HG03460 (cell line): Measurements from ENCODE around the gene TAL1.

Experiments used
- ATAC-seq: cut with Tn5 transposase; IDR thresholded peaks from one replicate; pipeline ENCODE4 v1.9.1; 2021; ENCODE audit not compliant: unreplicated experiment

The TAL1 gene

DNA sequence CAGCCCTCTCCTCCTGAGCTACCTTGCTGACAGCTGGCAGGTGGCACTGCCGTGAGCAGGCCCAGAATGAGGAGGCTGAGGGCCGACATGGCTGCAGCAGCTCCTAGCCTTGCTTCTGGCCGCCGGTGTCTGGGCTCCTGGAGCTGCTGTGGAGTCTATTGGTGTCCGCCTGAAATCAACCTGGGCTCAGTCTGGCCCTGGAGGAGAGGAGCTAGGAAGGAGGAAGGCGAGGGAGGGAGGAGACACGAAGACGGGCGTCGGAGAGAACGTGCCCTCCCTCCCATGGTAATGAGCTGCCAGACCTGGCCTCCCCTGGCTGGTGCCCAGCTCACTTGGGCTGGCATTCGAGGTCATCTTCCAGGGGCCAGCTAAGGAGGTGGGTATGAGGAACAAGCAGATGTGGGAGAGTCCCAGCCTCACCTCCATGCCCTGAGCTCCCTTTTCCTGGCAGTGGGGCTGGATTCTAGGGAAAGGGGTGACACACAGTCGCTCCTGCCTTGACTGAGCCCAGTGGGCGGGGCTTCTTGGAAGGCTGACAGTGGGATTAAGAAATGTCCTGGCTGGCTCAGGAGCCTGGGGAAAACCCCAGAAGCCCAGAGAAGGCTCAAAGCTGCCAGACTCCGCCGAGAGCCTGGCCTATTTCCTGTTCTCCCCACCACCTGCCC, 42.0 kb downstream of the TAL1 start, which contains the start of gene PDZK1IP1:
Gene PDZK1IP1 (minus strand): TSS at position 193 of the 665 bp plus-strand sequence. CDS start 104 bp downstream, at position 89.
- no peak for ATAC-seq

DNA sequence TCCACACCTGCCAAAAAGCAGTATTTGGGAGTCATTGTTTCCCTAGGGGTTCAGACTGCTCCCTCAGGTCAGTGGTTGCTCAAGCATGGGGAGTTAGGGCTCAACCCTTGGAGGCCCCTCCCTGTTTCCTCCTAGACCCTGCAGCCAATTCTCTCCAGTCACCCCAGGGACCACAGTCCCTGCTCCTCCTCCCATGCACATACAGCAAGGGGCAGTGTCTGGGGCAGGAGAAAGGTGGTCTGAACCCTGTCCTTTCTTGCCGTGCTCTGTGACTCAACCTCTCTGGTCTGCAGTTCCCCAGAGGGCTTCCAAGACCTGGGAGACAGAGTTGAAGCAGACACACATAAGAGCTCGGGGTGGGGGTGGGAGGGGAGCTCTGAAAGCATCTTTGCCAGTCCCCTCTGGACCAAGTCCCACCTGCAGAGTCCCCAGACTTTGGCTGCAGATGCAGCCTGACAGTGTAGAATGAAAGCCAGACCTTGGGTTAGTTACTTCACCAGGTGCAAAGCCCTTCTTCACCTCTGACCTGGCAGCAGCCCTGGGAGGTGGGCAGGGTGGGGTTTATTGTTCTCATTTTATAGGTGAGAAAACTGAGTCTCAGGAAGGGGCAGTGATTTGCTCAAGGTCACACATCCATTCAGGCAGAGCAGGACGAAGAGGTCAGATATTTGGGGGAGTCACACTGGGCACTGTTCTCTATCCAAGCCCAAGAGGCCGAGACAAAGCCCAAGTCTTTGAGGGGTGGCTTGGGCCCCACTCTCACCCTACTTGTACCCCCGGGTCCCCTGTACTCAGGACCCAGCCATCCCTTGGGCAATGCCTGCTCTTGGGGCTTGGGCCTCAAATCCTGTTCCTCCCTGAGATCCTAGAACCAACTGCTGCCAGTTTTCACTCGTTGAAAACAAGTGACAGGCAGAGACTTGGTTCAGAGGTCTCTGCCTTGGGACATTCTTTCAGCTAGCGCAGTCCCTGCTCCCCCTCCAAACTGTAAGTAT, 42.9 kb downstream of the TAL1 start:
- no peak for ATAC-seq

DNA sequence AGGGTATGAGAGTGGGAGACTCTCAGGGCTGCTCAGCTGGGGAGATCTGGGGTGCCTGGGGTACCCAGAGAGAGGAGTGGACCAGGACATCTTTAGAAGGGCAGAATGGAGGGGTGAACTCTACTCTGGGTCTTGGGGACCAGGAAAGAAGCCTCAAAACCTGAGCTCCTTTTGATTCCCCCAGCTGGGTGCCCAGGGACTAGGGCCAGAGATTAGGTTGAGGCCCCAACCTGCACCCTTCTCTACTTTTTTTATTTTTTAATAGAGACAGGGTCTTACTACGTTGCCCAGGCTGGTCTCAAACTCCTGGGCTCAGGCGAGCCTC, 44.1 kb downstream of the TAL1 start:
- no peak for ATAC-seq

DNA sequence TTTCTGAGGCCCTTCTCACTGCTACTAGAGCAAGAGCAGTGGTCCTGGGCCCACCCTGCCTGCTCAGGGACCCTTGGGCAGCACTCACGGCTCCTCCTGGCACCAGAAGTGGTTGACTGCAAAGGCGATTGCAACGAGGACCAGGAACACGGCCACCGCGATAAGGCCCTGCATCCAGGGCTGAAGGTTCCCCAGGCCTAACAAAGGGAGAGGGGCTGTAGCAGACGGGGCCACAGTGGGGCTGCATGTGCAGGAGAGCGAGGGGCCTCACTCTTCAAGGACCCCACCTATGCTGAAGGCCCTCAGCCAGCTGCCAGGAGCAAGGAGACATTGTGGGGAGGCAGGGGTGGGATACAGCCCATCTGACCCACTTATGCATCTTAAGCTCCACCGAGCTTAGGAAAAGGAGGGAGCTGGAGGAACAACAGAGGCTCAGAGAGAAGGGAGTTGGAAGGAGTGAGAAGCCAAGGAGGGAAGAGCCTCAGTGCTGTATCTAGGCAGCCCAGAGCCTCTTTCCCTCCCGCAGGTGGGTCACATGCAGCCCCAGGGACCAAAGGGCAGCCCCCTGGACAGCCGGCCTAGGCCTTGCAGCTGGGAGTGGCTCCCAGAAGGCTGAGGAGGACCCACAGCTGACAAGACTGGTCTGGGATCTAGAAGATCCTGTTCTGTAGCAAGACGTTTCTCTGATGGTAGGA, 44.6 kb downstream of the TAL1 start:
- ATAC-seq = no peak

DNA sequence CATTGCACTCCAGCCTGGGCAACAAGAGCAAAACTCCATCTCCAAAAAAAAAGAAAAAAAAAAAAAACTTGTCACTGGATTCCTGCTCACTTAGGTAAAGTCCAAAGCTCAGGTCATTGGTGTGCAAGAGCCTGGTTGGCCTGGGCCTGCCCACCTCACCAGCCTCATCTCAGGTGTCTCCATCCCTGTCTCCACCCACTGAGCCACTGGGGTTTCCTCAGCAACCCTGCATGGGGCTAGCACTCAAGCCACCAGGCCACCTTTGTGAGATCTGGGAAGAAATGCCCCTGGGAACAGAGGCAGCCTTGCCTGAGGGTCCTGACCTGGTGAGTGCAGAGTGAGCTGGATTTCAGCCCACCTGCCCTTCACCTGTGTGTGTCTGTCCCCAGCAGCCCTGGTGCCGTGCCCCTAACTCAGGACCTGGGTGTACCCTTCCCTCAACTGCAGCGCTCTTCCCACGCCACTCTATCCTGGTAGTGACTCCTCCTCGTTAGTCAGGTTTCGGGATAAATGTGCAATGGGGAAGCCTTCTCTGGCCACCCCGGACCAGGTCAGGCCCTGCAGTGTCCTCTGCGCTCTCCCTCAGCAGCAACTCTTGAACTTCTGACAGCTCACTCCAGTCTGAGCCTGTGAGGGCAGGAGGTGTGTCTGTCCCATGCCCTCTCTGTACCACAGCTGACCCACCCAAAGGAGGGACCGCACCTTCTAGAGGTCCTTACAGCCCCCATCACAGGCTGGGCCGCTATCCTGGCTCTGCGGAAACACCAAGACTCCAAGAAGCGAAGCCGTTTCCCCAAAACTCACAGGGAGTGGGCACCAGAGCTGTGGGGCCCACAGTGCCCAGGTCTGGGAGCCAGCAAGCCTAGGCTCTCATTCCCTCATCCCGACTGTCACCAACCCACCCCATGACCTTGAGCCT, 45.5 kb downstream of the TAL1 start:
- ATAC-seq = no peak

DNA sequence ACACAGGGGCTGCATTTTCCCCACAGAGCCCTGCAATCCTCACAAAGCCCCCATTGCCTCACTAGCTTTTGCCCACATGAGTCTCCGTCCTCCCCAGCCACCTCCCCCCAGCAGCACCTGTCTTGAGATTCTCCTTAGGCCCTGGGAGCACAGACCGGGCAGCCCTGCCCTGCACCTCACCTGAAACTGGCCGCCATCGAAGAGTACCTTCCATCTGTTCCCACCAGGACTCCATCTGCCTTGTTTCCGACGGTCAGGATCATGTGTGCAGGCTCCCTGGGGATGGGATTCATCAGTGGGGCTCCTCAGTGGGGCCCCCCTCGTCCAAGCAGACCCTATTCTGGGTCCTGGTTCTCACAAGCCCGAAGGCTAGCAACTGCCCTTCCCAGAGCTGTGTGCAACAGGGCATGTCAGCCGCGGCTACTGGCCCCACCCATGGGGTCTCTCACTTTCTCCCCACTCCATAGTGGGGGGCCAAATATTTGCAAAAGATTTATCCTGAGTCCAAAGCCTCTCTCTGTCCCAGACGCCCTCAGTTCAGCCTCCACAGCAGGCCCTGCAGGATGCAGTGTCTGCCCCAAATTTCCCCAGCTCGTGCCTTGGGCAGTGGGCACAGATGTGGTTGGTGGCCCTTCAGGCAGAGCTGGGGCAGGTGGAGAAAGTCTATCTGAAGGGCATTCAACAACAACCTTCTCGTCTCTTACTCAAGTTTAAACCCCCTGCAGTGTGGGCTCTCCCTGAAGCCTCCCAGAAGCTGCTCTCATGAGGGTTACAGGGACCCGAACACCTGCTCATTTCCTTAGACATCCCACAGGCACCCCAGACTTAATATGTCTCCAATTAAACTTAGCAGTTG, 47.0 kb downstream of the TAL1 start:
- no peak for ATAC-seq

DNA sequence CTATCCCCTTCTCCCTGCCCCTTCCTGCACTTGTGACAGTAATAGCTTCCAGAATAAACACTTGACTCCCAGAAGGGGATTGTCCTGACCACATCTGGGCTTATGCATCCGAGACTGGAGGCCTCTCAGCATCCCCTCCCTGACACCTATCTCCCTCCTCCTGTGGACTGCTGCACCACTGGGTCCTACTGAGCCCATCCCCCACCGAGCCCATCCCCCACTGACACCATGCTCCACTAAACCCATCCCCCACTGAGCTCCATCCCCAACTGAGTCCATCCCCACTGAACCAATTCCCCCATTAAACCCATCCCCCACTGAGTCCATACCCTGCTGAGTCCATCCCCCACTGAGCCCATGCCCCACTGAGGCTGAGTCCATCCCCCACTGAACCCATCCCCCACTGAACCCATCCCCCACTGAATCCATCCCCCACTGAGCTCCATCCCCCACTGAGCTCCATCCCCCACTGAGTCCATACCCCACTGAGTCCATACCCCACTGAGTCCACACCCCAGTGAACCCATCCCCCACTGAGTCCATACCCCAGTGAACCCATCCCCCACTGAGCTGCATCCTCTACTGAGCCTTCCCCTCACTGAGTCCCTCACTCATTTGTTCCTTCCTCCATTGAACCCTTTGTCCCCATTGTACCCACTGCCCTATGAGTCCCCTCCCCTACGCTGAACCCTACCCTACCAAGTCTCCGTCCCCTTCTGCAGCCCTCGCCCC, 47.8 kb downstream of the TAL1 start:
- ATAC-seq = no peak

DNA sequence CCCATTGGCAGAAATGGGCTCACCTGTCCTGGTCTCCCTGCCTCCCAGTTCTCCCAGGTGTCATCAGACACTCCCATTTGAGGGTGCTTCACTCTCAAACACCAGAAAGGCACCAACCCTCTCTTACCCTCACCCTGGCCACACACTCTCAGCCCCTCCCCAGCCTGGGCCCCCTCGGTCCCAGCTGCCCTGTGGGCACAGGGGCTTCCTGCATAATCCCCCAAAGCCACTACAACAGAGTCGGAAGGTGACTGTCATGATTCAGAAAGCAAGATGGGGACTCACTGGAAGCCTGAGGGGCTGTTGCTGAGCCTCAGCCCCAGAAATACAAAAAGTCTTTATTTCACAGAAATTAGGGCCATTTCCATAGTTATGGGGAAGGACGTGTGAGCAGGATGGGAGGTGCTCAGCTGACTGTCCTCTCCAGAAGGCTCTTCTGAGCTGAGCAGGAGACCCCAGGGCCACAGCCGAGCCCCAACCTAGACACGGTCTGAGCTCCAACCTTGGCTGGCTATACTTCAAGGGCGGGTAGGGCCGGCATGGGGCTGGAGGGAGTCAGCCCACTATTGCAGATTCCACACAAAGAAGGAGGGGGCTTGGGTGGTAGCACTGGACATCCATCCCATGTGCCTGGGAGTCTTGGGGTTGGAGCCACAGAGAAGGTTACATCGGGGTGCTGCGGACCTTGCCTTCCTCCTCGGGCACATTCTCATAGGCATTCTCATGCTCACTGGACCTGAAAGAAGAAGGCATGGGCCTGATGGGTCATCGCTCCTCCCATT, 48.5 kb downstream of the TAL1 start:
- ATAC-seq = no peak

DNA sequence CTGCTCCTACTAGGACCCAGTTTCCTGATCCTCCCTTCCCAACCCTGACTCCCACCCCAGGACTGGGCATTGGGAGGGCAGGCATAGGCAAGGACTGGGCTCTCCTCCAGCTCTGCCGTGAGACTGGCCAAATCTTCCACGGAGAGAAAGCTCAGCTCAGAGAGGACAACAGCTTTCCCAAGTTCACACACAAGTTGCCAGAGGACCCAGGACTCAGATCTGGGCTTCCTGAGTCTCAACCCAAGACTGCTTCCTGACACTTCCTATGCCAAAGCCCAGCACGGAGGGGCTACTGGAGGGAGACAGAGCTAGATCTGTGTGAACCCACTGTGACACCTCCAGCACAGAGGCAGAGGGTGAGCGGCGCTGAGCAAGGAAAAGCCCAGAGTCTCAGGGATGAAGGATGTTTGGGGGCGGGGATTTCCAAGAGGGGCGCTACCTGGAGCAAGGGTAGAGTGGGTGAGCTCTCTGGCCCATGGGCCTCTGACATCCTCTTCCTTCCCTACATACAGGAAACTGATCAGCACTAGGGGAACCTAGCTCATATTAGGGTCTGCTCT, 49.3 kb downstream of the TAL1 start:
- no peak for ATAC-seq

DNA sequence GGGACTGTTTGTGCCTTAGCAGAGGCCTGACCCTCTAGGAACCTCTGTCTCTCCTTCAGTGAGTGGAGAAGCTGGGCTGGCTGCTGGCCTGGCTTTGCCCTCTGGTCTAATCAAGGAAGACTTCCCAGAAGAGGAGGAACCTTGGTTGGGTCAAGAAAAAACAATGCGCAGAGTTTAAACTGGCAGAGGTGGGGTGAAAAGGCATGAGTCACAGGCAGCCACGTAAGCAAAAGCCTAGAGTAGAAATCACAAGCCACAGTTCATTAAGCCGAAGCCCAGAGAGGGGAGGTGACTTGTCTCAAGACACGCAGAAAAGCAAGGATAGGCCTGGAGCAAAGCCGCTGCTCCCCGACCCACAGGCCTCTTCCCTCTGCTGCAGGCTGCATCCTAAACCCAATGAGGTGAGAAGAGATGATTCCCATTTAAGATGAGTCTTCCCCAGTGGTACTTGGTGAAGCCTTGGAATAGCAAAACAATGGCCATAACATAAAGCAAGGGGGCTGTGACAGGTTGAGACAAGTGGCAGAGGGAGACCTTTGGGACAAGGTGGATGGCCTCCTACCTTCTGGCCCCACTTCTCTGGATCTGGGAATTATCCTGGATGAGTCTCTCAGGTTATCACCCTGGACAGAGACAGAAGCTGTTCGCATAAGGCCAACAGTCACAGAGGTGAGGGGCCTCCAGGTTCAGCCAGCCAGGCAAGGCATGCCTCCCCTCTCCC, 49.9 kb downstream of the TAL1 start:
- ATAC-seq = no peak

DNA sequence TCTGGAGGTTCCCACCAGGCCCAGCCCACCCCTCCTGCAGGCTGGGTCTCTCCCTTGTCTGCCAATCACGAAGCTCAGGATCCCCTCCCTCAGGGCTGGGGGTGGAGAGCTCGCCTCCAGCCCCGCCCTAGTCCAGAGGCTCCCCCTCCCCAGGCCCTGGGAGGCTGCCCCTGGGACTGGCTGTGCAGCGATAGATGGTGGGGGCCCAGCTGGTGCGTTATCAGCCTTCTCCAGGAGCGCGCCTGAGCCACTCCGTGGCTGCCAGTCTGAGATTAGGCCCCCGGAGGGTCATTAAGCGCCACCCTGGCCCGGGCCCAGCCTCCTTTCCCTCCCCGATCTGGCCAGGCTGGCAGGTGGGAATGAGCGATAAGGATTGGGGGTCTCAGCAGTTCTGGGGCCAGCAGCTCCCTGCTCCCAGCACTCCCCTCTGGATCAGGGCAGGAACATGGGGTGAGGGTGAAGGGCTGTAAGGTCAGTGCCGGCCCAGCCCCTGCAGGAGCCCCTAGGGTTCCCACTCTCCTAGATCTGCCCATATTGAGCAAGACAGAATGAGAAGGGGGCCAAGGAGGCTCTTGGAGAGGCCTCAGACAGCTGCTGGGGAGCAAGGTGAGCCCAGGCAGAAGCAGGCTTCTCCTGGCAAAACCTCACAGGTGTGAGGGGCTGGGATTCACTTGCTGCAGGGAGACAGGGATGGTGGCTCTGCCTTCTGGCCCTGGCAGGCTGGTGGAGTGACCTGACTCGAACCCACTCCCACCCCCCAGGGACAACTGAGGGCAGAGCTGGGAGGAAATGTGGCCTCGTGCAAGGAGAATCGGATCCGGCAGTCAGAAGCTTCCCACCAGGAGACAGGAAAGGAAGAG, 50.7 kb downstream of the TAL1 start:
- ATAC-seq = no peak

DNA sequence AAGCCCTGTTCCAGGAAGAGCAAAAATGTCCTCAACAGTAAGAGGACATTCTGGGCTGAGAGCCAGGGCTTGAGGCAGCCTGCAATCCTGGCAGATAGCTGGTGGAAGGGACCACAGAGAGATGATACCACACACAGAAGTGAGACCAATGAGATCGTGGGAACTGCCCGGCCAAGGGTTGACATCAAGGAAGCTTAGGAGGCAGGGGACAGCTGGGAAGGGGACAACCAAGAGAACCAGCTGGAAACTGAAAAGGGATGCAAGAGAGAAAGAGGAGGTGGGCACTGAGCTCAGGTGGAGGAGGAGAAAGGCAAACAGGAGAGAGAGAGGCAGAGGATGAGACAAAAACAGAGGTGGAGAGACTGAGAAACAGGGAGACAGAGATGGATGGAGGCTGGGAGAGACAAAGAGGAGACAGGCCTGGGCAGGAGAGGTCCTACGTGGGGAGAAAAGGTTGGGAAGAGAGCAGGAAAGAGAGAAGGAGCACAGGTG, 51.4 kb downstream of the TAL1 start:
- no peak for ATAC-seq

DNA sequence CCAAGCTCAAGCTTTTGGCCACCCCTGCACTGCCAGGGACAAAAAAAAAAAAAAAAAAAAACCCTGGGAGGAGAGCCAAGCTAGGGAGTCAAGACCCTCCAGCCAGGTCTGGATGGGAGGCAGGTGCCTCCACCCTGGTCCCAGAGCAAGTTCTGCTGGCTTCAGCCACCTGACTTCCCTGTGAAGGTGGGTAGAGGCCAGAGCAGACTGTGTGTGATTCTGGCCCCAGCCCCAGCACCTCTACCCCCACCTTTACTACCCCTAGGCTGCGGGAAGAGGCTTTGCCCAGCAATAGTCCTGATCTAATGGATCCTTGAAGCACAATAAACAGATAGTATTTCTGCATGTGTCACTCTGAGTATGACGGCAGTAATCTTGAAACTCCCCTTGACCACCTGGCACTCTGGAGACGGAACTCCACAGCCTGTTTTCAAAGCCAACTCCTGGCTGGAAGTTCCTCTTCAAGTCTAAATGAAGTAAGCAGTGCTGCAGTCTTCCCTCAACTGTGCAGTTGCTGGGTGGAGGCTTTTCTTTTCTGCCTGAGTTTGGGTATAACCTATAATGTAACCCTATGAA, 51.9 kb downstream of the TAL1 start:
- no peak for ATAC-seq

DNA sequence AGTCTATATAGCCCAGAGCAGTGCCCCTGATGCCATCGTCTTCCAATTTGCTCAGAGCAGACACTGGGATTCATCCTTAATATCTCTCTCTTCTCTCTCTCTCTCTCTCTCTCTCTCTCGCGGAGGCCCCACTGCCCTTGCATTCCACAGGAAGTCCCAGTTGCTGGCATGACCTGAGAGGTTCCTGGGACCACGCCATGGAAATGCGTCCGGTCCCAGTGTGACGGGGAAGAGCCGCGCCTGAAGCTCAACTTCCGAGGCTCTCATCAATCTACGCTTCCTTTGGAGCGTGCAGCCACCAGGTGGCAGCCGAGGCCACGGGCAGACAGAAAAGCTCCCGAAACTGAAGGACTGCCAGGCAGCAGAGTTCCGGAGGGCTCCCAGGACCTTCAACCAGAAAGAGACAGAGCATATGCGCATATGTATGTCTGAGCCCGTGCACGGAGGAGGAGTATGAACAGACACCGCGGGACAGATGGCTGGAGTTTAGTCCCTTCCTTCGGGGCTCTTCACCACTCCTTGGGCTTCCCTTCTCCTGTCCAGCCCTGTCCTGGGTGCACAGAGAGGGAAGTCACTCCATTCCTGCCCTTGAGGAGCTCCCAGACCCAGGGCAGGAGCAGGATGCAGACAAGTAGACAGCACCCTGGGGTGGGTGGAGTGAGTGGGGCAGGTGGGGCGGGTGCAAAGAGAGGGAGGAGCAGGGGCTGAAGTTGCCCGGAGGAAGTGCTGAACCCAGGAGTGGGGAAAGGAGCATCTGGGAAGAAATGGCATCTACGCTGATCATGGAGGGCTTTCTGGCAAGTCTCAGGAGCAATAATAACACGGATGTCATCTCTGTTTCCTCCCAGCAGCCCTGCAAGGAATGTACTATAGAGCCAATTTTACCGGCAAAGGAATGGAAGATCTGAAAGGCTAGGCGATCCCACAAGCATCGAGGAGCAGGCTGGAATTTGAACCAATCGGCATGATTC, 52.7 kb downstream of the TAL1 start:
- ATAC-seq = peak; percentile 92

DNA sequence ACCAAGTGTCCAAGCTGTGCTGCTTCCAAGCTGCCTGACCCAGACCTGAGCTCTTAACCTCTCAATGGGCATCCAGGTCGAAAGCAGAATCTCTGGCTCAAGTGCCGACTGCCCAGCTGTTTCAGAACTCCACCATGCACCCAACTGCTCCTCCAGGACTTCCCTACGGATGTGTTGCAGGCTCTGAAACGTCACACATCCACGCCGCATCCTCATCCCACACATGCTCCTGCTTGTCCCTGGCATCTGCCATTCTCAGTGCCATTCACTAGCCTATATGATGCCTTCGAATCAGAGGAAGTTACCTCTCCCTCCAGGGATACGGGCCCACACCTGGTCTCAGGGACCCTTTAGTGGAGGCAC, 53.4 kb downstream of the TAL1 start:
- no peak for ATAC-seq
